DMS 273 (cell line): ENCODE results near the gene TRPC4AP.
"Not testable (repeated sequence)": the region's sequence is repeated elsewhere in the genome, so short reads cannot be mapped to it uniquely, and the experiment has no call there.

Source experiments
- DNase-seq: peaks from one replicate; lab custom pipeline; 2025; ENCODE audit not compliant: unreplicated experiment; lab: John Stamatoyannopoulos, UW

Gene TRPC4AP

GRCh38 chr20:35106827-35107380 is 14.3 kb upstream of the TRPC4AP start:
- no peak for DNase-seq

- no peak for DNase-seq
Observed at GRCh38 chr20:35104685-35105295, 12.2 kb upstream of the TRPC4AP start.

- DNase-seq = no peak
Observed at GRCh38 chr20:35101620-35102019, 9.0 kb upstream of the TRPC4AP start.

- no peak for DNase-seq
Observed at GRCh38 chr20:35093267-35093884, 769 bp upstream of the TRPC4AP start.

GRCh38 chr20:35091816-35092523 is 637 bp downstream of the TRPC4AP start:
- peak; percentile 35 for DNase-seq

GRCh38 chr20:35088231-35089145 is 4.1 kb downstream of the TRPC4AP start:
- peak; percentile 9 for DNase-seq

- DNase-seq = no peak
Observed at GRCh38 chr20:35087791-35088190, 4.8 kb downstream of the TRPC4AP start.

GRCh38 chr20:35087355-35087754 is 5.3 kb downstream of the TRPC4AP start:
- no peak for DNase-seq

GRCh38 chr20:35085477-35086225 is 7.0 kb downstream of the TRPC4AP start:
- DNase-seq = no peak

- DNase-seq = no peak
Observed at GRCh38 chr20:35084998-35085397, 7.6 kb downstream of the TRPC4AP start.

GRCh38 chr20:35080348-35080642 is 12.3 kb downstream of the TRPC4AP start:
- not testable (repeated sequence) for DNase-seq

GRCh38 chr20:35079472-35080347 is 12.9 kb downstream of the TRPC4AP start:
- DNase-seq = no peak

- DNase-seq = no peak
Observed at GRCh38 chr20:35077872-35078271, 14.7 kb downstream of the TRPC4AP start.

GRCh38 chr20:35077341-35077740 is 15.3 kb downstream of the TRPC4AP start:
- no peak for DNase-seq

- not testable (repeated sequence) for DNase-seq
Observed at GRCh38 chr20:35071436-35072153, 21.0 kb downstream of the TRPC4AP start.

GRCh38 chr20:35066194-35066593 is 26.4 kb downstream of the TRPC4AP start:
- DNase-seq = no peak

- peak; percentile 19 for DNase-seq
Observed at GRCh38 chr20:35065181-35065580, 27.4 kb downstream of the TRPC4AP start.

GRCh38 chr20:35063168-35063567 is 29.4 kb downstream of the TRPC4AP start:
- DNase-seq = no peak

- no peak for DNase-seq
Observed at GRCh38 chr20:35062478-35062877, 30.1 kb downstream of the TRPC4AP start.
